ENCODE measurements around the gene KLF11.

KLF11 gene

DNA sequence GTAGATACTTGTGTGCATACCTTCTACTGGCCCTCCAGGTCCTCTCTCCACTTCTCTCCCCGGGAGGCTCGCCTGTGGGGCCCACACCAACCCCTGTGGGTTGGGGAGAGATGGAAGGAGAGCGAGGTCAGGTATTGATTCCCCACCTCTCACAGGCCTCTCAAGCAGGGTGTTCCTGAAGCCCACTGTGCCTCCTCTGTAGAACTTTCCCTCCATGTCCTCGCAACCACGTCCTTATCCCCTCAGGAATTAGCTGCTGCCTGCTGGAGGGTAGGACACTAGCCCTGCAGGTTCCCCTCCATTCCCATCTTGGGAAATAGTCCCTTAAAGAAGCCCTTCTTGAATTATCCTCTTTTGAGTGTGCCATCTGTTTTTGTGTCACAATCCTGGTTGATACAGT is 38.9 kb upstream of the KLF11 start:
- Histone ChIP-seq H3K4me1 (ENCODE audit: insufficient read depth, low read length, poor library complexity, severe bottlenecking) (no peaks in the 10 kb centered on the region), H3F3A (ENCODE audit: low read depth) (no peaks in the 10 kb centered on the region), H4K20me1 (ENCODE audit: insufficient read depth, low read length, poor library complexity, severe bottlenecking) (no peaks in the 10 kb centered on the region), H3K4me3 (ENCODE audit: low read length, poor library complexity, severe bottlenecking) (no peak overlapping the region), H3K79me2 (ENCODE audit: insufficient read depth, low read length) (no peaks in the 10 kb centered on the region), H3K9ac (ENCODE audit: low read depth, low read length, poor library complexity, severe bottlenecking) (no peak overlapping the region), H3K36me3 (ENCODE audit: insufficient read depth, low read length) (peaks cover 9% of the 10 kb centered on the region; the same call in 1 of the 2 replicates), H3K4me2 (ENCODE audit: low read depth, low read length, poor library complexity, severe bottlenecking) (no peak overlapping the region), H2AFZ (ENCODE audit: low read length) (no peak overlapping the region), H3K9me2 (replicated peaks; ENCODE audit: low read depth, low read length) (no peaks in the 10 kb centered on the region), H3K9me3 (ENCODE audit: insufficient read depth, low read depth, low read length) (no peaks in the 10 kb centered on the region), H3K27me3 (ENCODE audit: insufficient read depth, low read length, poor library complexity, severe bottlenecking) (no peaks in the 10 kb centered on the region)
- TF ChIP-seq, protein P1, sequence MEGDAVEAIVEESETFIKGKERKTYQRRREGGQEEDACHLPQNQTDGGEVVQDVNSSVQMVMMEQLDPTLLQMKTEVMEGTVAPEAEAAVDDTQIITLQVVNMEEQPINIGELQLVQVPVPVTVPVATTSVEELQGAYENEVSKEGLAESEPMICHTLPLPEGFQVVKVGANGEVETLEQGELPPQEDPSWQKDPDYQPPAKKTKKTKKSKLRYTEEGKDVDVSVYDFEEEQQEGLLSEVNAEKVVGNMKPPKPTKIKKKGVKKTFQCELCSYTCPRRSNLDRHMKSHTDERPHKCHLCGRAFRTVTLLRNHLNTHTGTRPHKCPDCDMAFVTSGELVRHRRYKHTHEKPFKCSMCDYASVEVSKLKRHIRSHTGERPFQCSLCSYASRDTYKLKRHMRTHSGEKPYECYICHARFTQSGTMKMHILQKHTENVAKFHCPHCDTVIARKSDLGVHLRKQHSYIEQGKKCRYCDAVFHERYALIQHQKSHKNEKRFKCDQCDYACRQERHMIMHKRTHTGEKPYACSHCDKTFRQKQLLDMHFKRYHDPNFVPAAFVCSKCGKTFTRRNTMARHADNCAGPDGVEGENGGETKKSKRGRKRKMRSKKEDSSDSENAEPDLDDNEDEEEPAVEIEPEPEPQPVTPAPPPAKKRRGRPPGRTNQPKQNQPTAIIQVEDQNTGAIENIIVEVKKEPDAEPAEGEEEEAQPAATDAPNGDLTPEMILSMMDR (conservative IDR thresholded peaks at IDR 0.05; ENCODE audit: low read length), result no peak
- TF ChIP-seq EZH2phosphoT487 (IDR thresholded peaks at IDR 0.05; ENCODE audit: borderline replicate concordance), result no peak

DNA sequence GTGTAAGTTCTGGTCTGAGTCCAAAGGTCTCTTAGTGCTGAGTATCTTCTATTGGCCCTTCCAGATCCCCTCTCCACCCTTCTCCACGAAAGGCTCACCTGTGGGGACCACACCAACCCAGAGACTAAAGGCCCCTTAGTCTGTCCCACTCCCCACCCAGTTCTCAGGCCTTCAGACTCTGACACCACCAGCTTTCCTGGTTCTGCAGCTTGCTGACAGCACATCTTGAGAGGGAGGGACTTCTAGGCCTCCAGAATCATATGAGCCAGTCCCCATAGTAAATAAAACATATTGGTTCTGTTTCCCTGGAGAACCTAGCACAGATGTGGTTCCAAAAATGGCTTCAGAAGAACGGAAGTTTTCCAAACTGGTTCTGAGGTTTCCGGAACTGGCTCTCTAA is 38.5 kb upstream of the KLF11 start:
- no peaks in the 10 kb centered on the region for H3K27me3 ChIP-seq (ENCODE audit: insufficient read depth, low read length, poor library complexity, severe bottlenecking)
- no peak overlapping the region for H2AFZ ChIP-seq (ENCODE audit: low read length)
- no peaks in the 10 kb centered on the region for H3K9me3 ChIP-seq (ENCODE audit: insufficient read depth, low read depth, low read length)
- H3K4me3 ChIP-seq (ENCODE audit: low read length, poor library complexity, severe bottlenecking), result no peak overlapping the region
- H3K9ac ChIP-seq (ENCODE audit: low read depth, low read length, poor library complexity, severe bottlenecking), result no peak overlapping the region
- no peak overlapping the region for H3K4me2 ChIP-seq (ENCODE audit: low read depth, low read length, poor library complexity, severe bottlenecking)
- TF ChIP-seq EZH2phosphoT487 (IDR thresholded peaks at IDR 0.05; ENCODE audit: borderline replicate concordance), result no peak
- TF ChIP-seq, protein P1 (conservative IDR thresholded peaks at IDR 0.05; ENCODE audit: low read length), result no peak
- H3K4me1 ChIP-seq (ENCODE audit: insufficient read depth, low read length, poor library complexity, severe bottlenecking), result no peaks in the 10 kb centered on the region
- H4K20me1 ChIP-seq (ENCODE audit: insufficient read depth, low read length, poor library complexity, severe bottlenecking), result no peaks in the 10 kb centered on the region
- no peaks in the 10 kb centered on the region for H3K9me2 ChIP-seq (replicated peaks; ENCODE audit: low read depth, low read length)
- H3F3A ChIP-seq (ENCODE audit: low read depth), result no peaks in the 10 kb centered on the region
- peaks cover 9% of the 10 kb centered on the region; the same call in 1 of the 2 replicates for H3K36me3 ChIP-seq (ENCODE audit: insufficient read depth, low read length)
- H3K79me2 ChIP-seq (ENCODE audit: insufficient read depth, low read length), result no peaks in the 10 kb centered on the region

DNA sequence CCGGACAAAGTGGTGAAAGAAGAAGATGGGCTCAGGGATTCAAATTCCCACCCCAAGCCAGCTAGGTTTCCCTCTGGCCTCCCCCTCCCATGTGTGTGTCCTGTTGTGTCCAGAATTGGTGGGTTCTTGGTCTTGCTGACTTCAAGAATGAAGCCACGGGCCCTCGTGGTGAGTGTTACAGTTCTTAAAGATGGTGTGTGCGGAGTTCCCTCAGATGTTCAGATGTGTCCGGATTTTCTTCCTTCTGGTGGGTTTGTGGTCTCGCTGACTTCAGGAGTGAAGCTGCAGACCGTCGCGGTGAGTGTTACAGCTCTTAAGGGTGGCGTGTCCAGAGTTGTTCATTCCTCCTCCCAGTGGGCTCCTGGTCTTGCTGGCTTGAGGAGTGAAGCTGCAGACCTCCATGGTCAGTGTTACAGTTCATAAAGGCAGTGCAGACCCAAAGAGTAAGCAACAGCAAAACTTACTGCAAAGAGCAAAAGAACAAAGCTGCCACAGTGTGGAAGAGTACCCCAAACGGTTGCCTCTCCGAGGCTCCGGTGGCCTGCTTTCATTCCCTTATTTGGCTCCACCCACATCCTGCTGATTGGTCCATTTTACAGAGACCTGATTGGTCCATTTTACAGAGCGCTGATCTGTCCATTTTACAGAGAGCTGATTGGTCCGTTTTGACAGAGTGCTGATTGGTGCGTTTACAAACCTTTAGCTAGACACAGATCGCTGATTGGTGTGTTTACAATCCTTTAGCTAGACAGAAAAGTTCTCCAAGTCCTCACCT is 37.7 kb upstream of the KLF11 start:
- no peaks in the 10 kb centered on the region for H3K9me2 ChIP-seq (replicated peaks; ENCODE audit: low read depth, low read length)
- H3K27me3 ChIP-seq (ENCODE audit: insufficient read depth, low read length, poor library complexity, severe bottlenecking), result no peaks in the 10 kb centered on the region
- H3K36me3 ChIP-seq (ENCODE audit: insufficient read depth, low read length), result peaks cover 1% of the 10 kb centered on the region; the same call in 1 of the 2 replicates
- no peak overlapping the region for H3K4me2 ChIP-seq (ENCODE audit: low read depth, low read length, poor library complexity, severe bottlenecking)
- H2AFZ ChIP-seq (ENCODE audit: low read length), result no peak overlapping the region
- H3K9ac ChIP-seq (ENCODE audit: low read depth, low read length, poor library complexity, severe bottlenecking), result no peak overlapping the region
- no peaks in the 10 kb centered on the region for H3K4me1 ChIP-seq (ENCODE audit: insufficient read depth, low read length, poor library complexity, severe bottlenecking)
- no peaks in the 10 kb centered on the region for H3K79me2 ChIP-seq (ENCODE audit: insufficient read depth, low read length)
- no peaks in the 10 kb centered on the region for H3K9me3 ChIP-seq (ENCODE audit: insufficient read depth, low read depth, low read length)
- no peaks in the 10 kb centered on the region for H3F3A ChIP-seq (ENCODE audit: low read depth)
- TF ChIP-seq, protein P1 (conservative IDR thresholded peaks at IDR 0.05; ENCODE audit: low read length), result no peak
- TF ChIP-seq EZH2phosphoT487 (IDR thresholded peaks at IDR 0.05; ENCODE audit: borderline replicate concordance), result no peak
- H3K4me3 ChIP-seq (ENCODE audit: low read length, poor library complexity, severe bottlenecking), result no peak overlapping the region
- H4K20me1 ChIP-seq (ENCODE audit: insufficient read depth, low read length, poor library complexity, severe bottlenecking), result no peaks in the 10 kb centered on the region

Data from Loucy (cell line).